ENCODE data around the gene TMEM108.

TMEM108 gene

DNA sequence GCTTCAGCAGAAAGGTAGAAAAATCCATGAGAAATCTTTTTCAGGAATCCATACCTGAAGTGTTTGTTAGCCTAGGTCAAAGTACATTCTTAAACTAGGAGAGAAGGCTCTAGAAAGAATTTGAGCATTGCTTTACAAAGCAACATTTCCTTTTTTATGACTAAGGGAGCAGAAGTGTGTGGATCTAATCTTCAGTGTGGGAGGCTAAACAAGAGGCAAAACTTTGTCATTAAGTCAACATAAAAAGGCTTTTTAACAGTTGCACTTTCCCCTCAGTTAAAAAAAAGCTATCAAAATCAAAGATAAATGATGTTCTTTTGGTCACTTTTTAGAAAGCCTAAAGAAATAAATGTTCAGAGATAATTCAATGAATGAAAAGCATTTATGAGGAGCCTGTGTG, 154.8 kb downstream of the TMEM108 start (continued):
- TF ChIP-seq REST (tag by site-specific recombination; IDR thresholded peaks at IDR 0.05) (no peak), ZSCAN18 (tag by site-specific recombination; IDR thresholded peaks at IDR 0.05) (no peak), ZNF629 (tag by site-specific recombination; IDR thresholded peaks at IDR 0.05) (no peak), ZNF529 (tag by site-specific recombination; IDR thresholded peaks at IDR 0.05; ENCODE audit: insufficient replicate concordance) (no peak), ZSCAN16 (tag by site-specific recombination; IDR thresholded peaks at IDR 0.05) (no peak), MEIS1 (CRISPR knock-in tag; IDR thresholded peaks at IDR 0.05; ENCODE audit: borderline replicate concordance) (no peak)

DNA sequence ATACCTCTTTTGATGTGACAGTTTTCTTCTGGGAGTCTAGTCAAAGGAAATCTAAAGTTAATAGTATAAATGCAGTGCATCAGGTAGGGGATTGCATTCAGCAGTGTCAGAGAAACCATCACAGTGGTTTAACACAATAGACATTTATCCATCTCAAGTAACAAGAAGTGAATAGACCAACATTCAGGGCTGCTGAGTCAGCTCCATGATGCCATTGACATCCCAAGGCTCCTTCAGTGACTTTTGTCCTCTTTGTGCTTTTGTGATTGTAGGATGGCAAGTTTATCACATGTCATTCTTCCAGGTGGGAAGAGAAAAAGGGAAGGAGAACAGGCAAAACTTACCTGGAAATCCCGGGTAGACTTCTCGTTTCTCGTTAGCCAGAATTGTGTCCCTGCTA, 158.3 kb downstream of the TMEM108 start:
- CTCF ChIA-PET: no interaction called here
- Histone ChIP-seq H3K4me3 (ENCODE audit: low read depth, low read length) (no peak overlapping the region), H3K27ac (ENCODE audit: extremely low read depth, low read depth, low read length) (no peak overlapping the region), H3K9me3 (ENCODE audit: control insufficient read depth, insufficient read depth, low read depth, low read length) (no peaks in the 10 kb centered on the region), H3K4me1 (ENCODE audit: control insufficient read depth, insufficient read depth, low read length) (no peaks in the 10 kb centered on the region), H3K36me3 (ENCODE audit: control insufficient read depth in 2 of 2, insufficient read depth in 1 of 2, low read length in 2 of 2) (no peaks in the 10 kb centered on the region)
- POLR2A ChIA-PET: no interaction called here
- TF ChIP-seq, protein P1, sequence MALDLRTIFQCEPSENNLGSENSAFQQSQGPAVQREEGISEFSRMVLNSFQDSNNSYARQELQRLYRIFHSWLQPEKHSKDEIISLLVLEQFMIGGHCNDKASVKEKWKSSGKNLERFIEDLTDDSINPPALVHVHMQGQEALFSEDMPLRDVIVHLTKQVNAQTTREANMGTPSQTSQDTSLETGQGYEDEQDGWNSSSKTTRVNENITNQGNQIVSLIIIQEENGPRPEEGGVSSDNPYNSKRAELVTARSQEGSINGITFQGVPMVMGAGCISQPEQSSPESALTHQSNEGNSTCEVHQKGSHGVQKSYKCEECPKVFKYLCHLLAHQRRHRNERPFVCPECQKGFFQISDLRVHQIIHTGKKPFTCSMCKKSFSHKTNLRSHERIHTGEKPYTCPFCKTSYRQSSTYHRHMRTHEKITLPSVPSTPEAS (tag by site-specific recombination; IDR thresholded peaks at IDR 0.05): no peak
- no peak for TF ChIP-seq ZBTB21 (tag by site-specific recombination; IDR thresholded peaks at IDR 0.05)
- no peak for TF ChIP-seq ZNF426 (tag by site-specific recombination; IDR thresholded peaks at IDR 0.05)
- TF ChIP-seq ZNF544 (tag by site-specific recombination; IDR thresholded peaks at IDR 0.05): no peak
- TF ChIP-seq OVOL3 (tag by site-specific recombination; IDR thresholded peaks at IDR 0.05): no peak
- TF ChIP-seq, protein P2, sequence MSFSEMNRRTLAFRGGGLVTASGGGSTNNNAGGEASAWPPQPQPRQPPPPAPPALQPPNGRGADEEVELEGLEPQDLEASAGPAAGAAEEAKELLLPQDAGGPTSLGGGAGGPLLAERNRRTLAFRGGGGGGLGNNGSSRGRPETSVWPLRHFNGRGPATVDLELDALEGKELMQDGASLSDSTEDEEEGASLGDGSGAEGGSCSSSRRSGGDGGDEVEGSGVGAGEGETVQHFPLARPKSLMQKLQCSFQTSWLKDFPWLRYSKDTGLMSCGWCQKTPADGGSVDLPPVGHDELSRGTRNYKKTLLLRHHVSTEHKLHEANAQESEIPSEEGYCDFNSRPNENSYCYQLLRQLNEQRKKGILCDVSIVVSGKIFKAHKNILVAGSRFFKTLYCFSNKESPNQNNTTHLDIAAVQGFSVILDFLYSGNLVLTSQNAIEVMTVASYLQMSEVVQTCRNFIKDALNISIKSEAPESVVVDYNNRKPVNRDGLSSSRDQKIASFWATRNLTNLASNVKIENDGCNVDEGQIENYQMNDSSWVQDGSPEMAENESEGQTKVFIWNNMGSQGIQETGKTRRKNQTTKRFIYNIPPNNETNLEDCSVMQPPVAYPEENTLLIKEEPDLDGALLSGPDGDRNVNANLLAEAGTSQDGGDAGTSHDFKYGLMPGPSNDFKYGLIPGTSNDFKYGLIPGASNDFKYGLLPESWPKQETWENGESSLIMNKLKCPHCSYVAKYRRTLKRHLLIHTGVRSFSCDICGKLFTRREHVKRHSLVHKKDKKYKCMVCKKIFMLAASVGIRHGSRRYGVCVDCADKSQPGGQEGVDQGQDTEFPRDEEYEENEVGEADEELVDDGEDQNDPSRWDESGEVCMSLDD (tag by site-specific recombination; IDR thresholded peaks at IDR 0.05): no peak
- no peak for TF ChIP-seq ZNF623 (tag by site-specific recombination; IDR thresholded peaks at IDR 0.05)
- TF ChIP-seq ZNF366 (tag by site-specific recombination; conservative IDR thresholded peaks at IDR 0.05): no peak
- TF ChIP-seq KLF8 (tag by site-specific recombination; IDR thresholded peaks at IDR 0.05): no peak
- no peak for TF ChIP-seq ZNF585B (tag by site-specific recombination; IDR thresholded peaks at IDR 0.05)
- no peak for TF ChIP-seq KLF7 (tag by site-specific recombination; IDR thresholded peaks at IDR 0.05; ENCODE audit: borderline replicate concordance)
- TF ChIP-seq ZNF514 (tag by site-specific recombination; IDR thresholded peaks at IDR 0.05): no peak
- TF ChIP-seq ZNF530 (tag by site-specific recombination; IDR thresholded peaks at IDR 0.05; ENCODE audit: low read depth): no peak
- TF ChIP-seq, protein P3, sequence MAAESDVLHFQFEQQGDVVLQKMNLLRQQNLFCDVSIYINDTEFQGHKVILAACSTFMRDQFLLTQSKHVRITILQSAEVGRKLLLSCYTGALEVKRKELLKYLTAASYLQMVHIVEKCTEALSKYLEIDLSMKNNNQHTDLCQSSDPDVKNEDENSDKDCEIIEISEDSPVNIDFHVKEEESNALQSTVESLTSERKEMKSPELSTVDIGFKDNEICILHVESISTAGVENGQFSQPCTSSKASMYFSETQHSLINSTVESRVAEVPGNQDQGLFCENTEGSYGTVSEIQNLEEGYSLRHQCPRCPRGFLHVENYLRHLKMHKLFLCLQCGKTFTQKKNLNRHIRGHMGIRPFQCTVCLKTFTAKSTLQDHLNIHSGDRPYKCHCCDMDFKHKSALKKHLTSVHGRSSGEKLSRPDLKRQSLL (tag by site-specific recombination; IDR thresholded peaks at IDR 0.05): no peak

Measured in HEK293 (cell line).